ENCODE measurements around the gene RPS6KB2.

RPS6KB2 gene

GRCh38 chr11:67393437-67393836 is 34.9 kb upstream of the RPS6KB2 start:
- H3K4me3 ChIP-seq (ENCODE audit: low read length), result no peak overlapping the region
- no peak overlapping the region for H3K9ac ChIP-seq (ENCODE audit: low read length)
- no peaks in the 10 kb centered on the region for H3K36me3 ChIP-seq (replicated peaks; ENCODE audit: insufficient read depth, low read length)
- DNase-seq, result no peak
- TF ChIP-seq CTCF (IDR thresholded peaks at IDR 0.05; ENCODE audit: low read length) (no peak), EZH2phosphoT487 (IDR thresholded peaks at IDR 0.05; ENCODE audit: low read length) (no peak), EZH2 (optimal IDR thresholded peaks at IDR 0.05; ENCODE audit: low read depth, low read length) (no peak)
- no peaks in the 10 kb centered on the region for H3K27me3 ChIP-seq (replicated peaks; ENCODE audit: insufficient read depth, low read length)
- H2AFZ ChIP-seq (ENCODE audit: low read length), result no peak overlapping the region
- H4K20me1 ChIP-seq (ENCODE audit: insufficient read depth, low read length), result no peaks in the 10 kb centered on the region
- no peaks in the 10 kb centered on the region for H3K9me2 ChIP-seq (replicated peaks; ENCODE audit: insufficient read depth, low read length)
- peaks cover 68% of the 10 kb centered on the region for H3K79me2 ChIP-seq (ENCODE audit: low read length)
- no peak overlapping the region for H3K27ac ChIP-seq (ENCODE audit: low read length)
- peaks cover 19% of the 10 kb centered on the region for H3F3A ChIP-seq (ENCODE audit: insufficient read depth, low read length)
- peaks cover 9% of the 10 kb centered on the region for H3K4me1 ChIP-seq (ENCODE audit: low read length)
- no peaks in the 10 kb centered on the region for H3K9me3 ChIP-seq (replicated peaks; ENCODE audit: insufficient read depth, low read length)
- H3K4me2 ChIP-seq (ENCODE audit: low read depth, low read length), result no peak overlapping the region

- H3K4me2 ChIP-seq (ENCODE audit: low read depth, low read length), result no peak overlapping the region
Measured at GRCh38 chr11:67393990-67394389, 34.3 kb upstream of the RPS6KB2 start.

GRCh38 chr11:67395555-67396258 is 32.6 kb upstream of the RPS6KB2 start:
- DNase-seq, result no peak
- Histone ChIP-seq H4K20me1 (ENCODE audit: insufficient read depth, low read length) (no peaks in the 10 kb centered on the region), H3K9ac (ENCODE audit: low read length) (no peak overlapping the region), H3F3A (ENCODE audit: insufficient read depth, low read length) (peaks cover 14% of the 10 kb centered on the region), H3K4me2 (ENCODE audit: low read depth, low read length) (no peak overlapping the region), H3K9me2 (replicated peaks; ENCODE audit: insufficient read depth, low read length) (no peaks in the 10 kb centered on the region), H3K27me3 (replicated peaks; ENCODE audit: insufficient read depth, low read length) (no peaks in the 10 kb centered on the region), H3K27ac (ENCODE audit: low read length) (no peak overlapping the region), H3K36me3 (replicated peaks; ENCODE audit: insufficient read depth, low read length) (no peaks in the 10 kb centered on the region), H3K4me1 (ENCODE audit: low read length) (peaks cover 9% of the 10 kb centered on the region; the same call in 1 of the 2 replicates), H3K79me2 (ENCODE audit: low read length) (peaks cover 85% of the 10 kb centered on the region), H3K9me3 (replicated peaks; ENCODE audit: insufficient read depth, low read length) (no peaks in the 10 kb centered on the region), H2AFZ (ENCODE audit: low read length) (no peak overlapping the region), H3K4me3 (ENCODE audit: low read length) (no peak overlapping the region)
- no peak for TF ChIP-seq CTCF (IDR thresholded peaks at IDR 0.05; ENCODE audit: low read length)
- TF ChIP-seq EZH2 (optimal IDR thresholded peaks at IDR 0.05; ENCODE audit: low read depth, low read length), result no peak
- TF ChIP-seq EZH2phosphoT487 (IDR thresholded peaks at IDR 0.05; ENCODE audit: low read length), result no peak

More at GRCh38 chr11:67393990-67394389, 34.3 kb upstream of the RPS6KB2 start:
- Histone ChIP-seq H3F3A (ENCODE audit: insufficient read depth, low read length) (peaks cover 19% of the 10 kb centered on the region), H3K36me3 (replicated peaks; ENCODE audit: insufficient read depth, low read length) (no peaks in the 10 kb centered on the region), H3K4me3 (ENCODE audit: low read length) (no peak overlapping the region), H4K20me1 (ENCODE audit: insufficient read depth, low read length) (no peaks in the 10 kb centered on the region), H3K79me2 (ENCODE audit: low read length) (peaks cover 73% of the 10 kb centered on the region), H2AFZ (ENCODE audit: low read length) (no peak overlapping the region), H3K9ac (ENCODE audit: low read length) (no peak overlapping the region), H3K27me3 (replicated peaks; ENCODE audit: insufficient read depth, low read length) (no peaks in the 10 kb centered on the region), H3K9me3 (replicated peaks; ENCODE audit: insufficient read depth, low read length) (no peaks in the 10 kb centered on the region), H3K9me2 (replicated peaks; ENCODE audit: insufficient read depth, low read length) (no peaks in the 10 kb centered on the region), H3K4me1 (ENCODE audit: low read length) (peaks cover 9% of the 10 kb centered on the region), H3K27ac (ENCODE audit: low read length) (no peak overlapping the region)
- TF ChIP-seq EZH2 (optimal IDR thresholded peaks at IDR 0.05; ENCODE audit: low read depth, low read length) (no peak), CTCF (IDR thresholded peaks at IDR 0.05; ENCODE audit: low read length) (no peak), EZH2phosphoT487 (IDR thresholded peaks at IDR 0.05; ENCODE audit: low read length) (no peak)
- no peak for DNase-seq
